Measurements from ENCODE around the gene SPTBN1.
A peak's percentile ranks its signal among the peaks of the same experiment; 100 is the strongest.

SPTBN1 gene

GRCh38 chr2:54708584-54709335, 252.6 kb downstream of the SPTBN1 start:
- Histone ChIP-seq H3K36me3 (ENCODE audit: control insufficient read depth, insufficient read depth, low read length, severe bottlenecking) (no peaks in the 10 kb centered on the region), H3K4me3 (ENCODE audit: low read length) (peak overlapping the region; percentile 79), H3K9ac (ENCODE audit: low read length) (peak overlapping the region; percentile 33), H3K9me3 (ENCODE audit: control insufficient read depth, low read length) (no peaks in the 10 kb centered on the region), H3K4me1 (ENCODE audit: control insufficient read depth, insufficient read depth, low read length) (peaks cover 7% of the 10 kb centered on the region), H3K27me3 (replicated peaks; ENCODE audit: control insufficient read depth, insufficient read depth, low read length) (no peaks in the 10 kb centered on the region)
- peak; percentile 20 for DNase-seq (ENCODE audit: low read depth)

GRCh38 chr2:54709336-54709809, 253.2 kb downstream of the SPTBN1 start:
- H3K4me3 ChIP-seq (ENCODE audit: low read length): peak overlapping the region; percentile 79
- peak overlapping the region; percentile 33 for H3K9ac ChIP-seq (ENCODE audit: low read length)
- no peaks in the 10 kb centered on the region for H3K36me3 ChIP-seq (ENCODE audit: control insufficient read depth, insufficient read depth, low read length, severe bottlenecking)
- H3K4me1 ChIP-seq (ENCODE audit: control insufficient read depth, insufficient read depth, low read length): peaks cover 2% of the 10 kb centered on the region
- DNase-seq (ENCODE audit: low read depth): no peak
- H3K27me3 ChIP-seq (replicated peaks; ENCODE audit: control insufficient read depth, insufficient read depth, low read length): no peaks in the 10 kb centered on the region
- H3K9me3 ChIP-seq (ENCODE audit: control insufficient read depth, low read length): no peaks in the 10 kb centered on the region

GRCh38 chr2:54710216-54710615, 254.1 kb downstream of the SPTBN1 start:
- DNase-seq (ENCODE audit: low read depth): no peak
- H3K9ac ChIP-seq (ENCODE audit: low read length): no peak overlapping the region
- H3K9me3 ChIP-seq (ENCODE audit: control insufficient read depth, low read length): no peaks in the 10 kb centered on the region
- H3K36me3 ChIP-seq (ENCODE audit: control insufficient read depth, insufficient read depth, low read length, severe bottlenecking): no peaks in the 10 kb centered on the region
- no peak overlapping the region for H3K4me3 ChIP-seq (ENCODE audit: low read length)
- no peaks in the 10 kb centered on the region for H3K27me3 ChIP-seq (replicated peaks; ENCODE audit: control insufficient read depth, insufficient read depth, low read length)
- no peaks in the 10 kb centered on the region for H3K4me1 ChIP-seq (ENCODE audit: control insufficient read depth, insufficient read depth, low read length)

GRCh38 chr2:54712516-54712915, 256.4 kb downstream of the SPTBN1 start:
- Histone ChIP-seq H3K27me3 (replicated peaks; ENCODE audit: control insufficient read depth, insufficient read depth, low read length) (no peaks in the 10 kb centered on the region), H3K9ac (ENCODE audit: low read length) (no peak overlapping the region), H3K36me3 (ENCODE audit: control insufficient read depth, insufficient read depth, low read length, severe bottlenecking) (no peaks in the 10 kb centered on the region), H3K4me1 (ENCODE audit: control insufficient read depth, insufficient read depth, low read length) (no peaks in the 10 kb centered on the region), H3K9me3 (ENCODE audit: control insufficient read depth, low read length) (no peaks in the 10 kb centered on the region), H3K4me3 (ENCODE audit: low read length) (no peak overlapping the region)
- DNase-seq (ENCODE audit: low read depth): no peak

GRCh38 chr2:54714996-54715395, 258.9 kb downstream of the SPTBN1 start:
- no peak overlapping the region for H3K4me3 ChIP-seq (ENCODE audit: low read length)
- H3K9ac ChIP-seq (ENCODE audit: low read length): no peak overlapping the region
- no peaks in the 10 kb centered on the region for H3K27me3 ChIP-seq (replicated peaks; ENCODE audit: control insufficient read depth, insufficient read depth, low read length)
- H3K9me3 ChIP-seq (ENCODE audit: control insufficient read depth, low read length): no peaks in the 10 kb centered on the region
- no peaks in the 10 kb centered on the region for H3K36me3 ChIP-seq (ENCODE audit: control insufficient read depth, insufficient read depth, low read length, severe bottlenecking)
- no peaks in the 10 kb centered on the region for H3K4me1 ChIP-seq (ENCODE audit: control insufficient read depth, insufficient read depth, low read length)
- no peak for DNase-seq (ENCODE audit: low read depth)

- H3K4me1 ChIP-seq (ENCODE audit: control insufficient read depth, insufficient read depth, low read length): no peaks in the 10 kb centered on the region
- no peak overlapping the region for H3K9ac ChIP-seq (ENCODE audit: low read length)
- H3K9me3 ChIP-seq (ENCODE audit: control insufficient read depth, low read length): no peaks in the 10 kb centered on the region
- no peak overlapping the region for H3K4me3 ChIP-seq (ENCODE audit: low read length)
- no peak for DNase-seq (ENCODE audit: low read depth)
- H3K27me3 ChIP-seq (replicated peaks; ENCODE audit: control insufficient read depth, insufficient read depth, low read length): no peaks in the 10 kb centered on the region
- no peaks in the 10 kb centered on the region for H3K36me3 ChIP-seq (ENCODE audit: control insufficient read depth, insufficient read depth, low read length, severe bottlenecking)
Observed at GRCh38 chr2:54716375-54716774, 260.2 kb downstream of the SPTBN1 start.

GRCh38 chr2:54720563-54720962, 264.4 kb downstream of the SPTBN1 start:
- no peak for DNase-seq (ENCODE audit: low read depth)
- Histone ChIP-seq H3K4me1 (ENCODE audit: control insufficient read depth, insufficient read depth, low read length) (peaks cover 8% of the 10 kb centered on the region), H3K4me3 (ENCODE audit: low read length) (no peak overlapping the region), H3K27me3 (replicated peaks; ENCODE audit: control insufficient read depth, insufficient read depth, low read length) (no peaks in the 10 kb centered on the region), H3K36me3 (ENCODE audit: control insufficient read depth, insufficient read depth, low read length, severe bottlenecking) (no peaks in the 10 kb centered on the region), H3K9me3 (ENCODE audit: control insufficient read depth, low read length) (no peaks in the 10 kb centered on the region), H3K9ac (ENCODE audit: low read length) (no peak overlapping the region)
